Activated CD4-positive, CD25-positive, alpha-beta regulatory T cell treated with anti-CD3 and anti-CD28 coated beads, Interleukin-2, amount 50 U/mL, for 16 hours (primary cell): ENCODE data around the gene AUP1.

Experiments
- DNase-seq: peaks from one replicate; pipeline ENCODE4 v3.0.0-alpha.2; 2020; ENCODE audit warnings: low read depth, low spot score

Gene AUP1

DNA sequence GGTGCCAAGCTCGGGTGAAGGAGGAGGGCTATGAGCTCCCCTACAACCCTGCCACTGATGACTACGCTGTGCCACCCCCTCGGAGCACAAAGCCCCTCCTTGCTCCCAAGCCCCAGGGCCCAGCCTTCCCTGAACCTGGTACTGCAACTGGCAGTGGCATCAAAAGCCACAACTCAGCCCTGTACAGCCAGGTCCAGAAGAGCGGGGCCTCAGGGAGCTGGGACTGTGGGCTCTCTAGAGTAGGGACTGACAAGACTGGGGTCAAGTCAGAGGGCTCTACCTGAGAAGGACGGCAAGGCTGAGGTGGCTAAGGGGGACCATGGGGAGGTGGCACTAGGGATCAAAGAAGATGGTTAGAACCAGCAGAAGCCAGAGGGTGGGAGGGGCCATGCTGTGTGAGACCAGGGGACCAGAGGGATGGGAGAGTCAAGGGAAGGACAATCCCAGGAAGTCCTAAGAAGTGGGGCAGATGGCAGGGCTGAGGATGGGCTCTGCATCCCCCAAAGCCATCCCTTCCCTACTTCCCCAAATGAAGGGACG is 27.4 kb upstream of the AUP1 start:
- no peak for DNase-seq

DNA sequence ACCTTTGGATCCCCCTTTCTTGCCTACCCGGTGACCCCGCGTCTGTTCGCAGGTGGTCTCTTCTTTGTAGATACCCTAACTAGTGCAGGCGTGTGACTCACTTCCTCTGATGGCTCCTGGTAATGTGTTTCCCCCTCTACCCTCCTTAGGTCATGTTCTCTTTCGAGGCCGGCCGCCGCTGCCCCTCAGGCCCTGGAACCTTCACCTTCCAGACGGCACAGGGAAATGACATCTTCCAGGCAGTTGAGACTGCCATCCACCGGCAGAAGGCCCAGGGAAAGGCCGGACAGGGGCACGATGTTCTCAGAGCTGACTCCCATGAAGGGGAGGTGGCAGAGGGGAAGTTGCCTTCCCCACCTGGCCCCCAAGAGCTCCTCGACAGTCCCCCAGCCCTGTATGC is 26.7 kb upstream of the AUP1 start:
- no peak for DNase-seq

DNA sequence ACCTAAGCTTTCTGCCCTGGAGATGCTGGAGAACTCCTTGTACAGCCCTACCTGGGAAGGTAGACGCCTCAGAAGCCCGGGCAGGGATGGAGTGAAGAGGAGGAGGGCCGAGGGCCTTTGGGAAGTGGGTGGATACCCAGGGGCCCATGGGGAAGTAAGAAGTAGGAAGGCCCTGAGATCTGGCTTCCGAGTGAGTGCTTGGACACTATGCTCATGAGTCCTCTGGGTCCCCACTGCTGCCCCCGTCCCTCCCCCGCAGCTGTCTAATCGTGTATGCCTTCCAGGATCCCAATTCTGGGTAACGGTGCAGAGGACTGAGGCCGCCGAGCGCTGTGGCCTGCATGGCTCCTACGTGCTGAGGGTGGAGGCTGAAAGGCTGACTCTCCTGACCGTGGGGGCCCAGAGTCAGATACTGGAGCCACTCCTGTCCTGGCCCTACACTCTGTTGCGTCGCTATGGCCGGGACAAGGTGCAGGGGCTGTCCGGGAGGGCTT is 26.2 kb upstream of the AUP1 start:
- no peak for DNase-seq

DNA sequence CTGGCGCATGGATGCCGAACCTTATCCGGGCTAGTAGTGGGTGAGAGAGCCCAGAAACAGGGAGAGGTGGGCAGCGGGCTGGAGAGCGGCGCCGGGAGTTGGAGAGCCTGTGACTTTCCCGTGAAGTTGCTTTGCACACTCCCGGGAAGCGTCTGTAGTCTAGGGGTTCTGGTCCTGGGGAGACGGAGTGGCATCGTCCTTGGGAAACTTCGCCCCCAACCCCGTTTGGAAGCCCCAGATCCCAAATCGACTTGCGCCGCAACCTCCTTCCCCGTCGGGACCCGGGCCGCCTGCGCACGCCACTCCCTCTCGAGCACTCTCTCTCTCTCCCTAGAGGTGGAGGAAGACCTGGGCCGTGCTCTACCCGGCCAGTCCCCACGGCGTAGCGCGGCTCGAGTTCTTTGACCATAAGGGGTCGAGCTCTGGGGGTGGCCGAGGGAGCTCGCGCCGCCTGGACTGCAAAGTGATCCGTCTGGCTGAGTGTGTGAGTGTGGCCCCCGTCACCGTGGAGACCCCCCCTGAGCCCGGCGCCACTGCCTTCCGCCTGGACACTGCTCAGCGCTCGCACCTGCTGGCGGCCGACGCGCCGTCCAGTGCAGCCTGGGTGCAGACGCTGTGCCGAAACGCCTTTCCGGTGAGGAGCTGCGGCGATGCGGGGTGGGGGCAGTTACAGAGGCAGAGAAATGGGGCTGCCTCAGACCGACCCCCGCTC is 25.5 kb upstream of the AUP1 start:
- DNase-seq, result no peak

DNA sequence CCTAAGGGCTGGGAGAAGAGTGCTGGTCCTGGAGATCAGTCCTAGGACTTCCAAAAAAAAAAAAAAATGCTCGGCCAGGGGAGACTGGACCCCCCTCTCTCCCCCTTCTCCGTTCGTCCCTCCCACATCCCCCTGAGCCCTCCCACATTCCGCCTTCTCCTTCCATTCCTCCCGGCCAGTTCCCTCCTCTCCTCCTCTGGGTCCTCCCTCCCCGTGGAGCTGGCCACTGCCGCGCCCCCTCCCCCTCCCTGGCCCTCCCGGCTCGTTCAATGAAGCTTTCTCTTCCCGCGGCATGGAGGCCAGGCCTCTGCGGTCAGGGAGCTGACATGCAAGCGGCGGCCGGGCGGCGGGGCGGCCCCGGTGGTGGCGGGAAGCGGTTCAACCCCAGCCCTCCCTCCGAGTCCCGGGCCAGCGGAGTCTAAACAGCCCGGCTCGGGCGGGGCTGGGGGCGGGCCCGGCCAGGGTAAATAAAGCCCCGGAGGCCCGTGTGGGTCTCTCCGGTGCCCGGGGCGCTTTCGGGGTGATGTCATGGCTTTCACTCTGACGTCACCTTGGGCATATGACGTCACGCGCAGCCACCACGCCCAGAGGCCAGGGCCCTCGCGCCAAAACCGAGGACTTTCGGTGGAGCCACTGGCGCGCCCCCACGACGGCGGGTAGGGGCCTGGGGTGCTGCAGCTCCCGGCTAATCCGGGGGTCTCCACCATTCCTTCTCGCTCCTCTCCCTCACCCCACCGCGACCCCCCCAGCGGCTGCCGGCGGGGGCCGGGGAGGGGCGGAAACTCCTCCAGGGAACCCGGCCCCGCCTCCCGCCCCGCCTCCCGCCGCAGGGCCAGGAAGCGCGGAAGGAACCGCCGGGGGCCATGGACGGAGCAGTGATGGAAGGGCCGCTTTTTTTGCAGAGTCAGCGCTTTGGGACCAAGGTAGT is 24.6 kb upstream of the AUP1 start, which contains the start of the genes DOK1 and LOXL3:
TSS of gene DOK1 (plus strand) at position 829 of the 928 bp plus-strand sequence. CDS start at position 864, 35 bp downstream.
TSS of gene LOXL3 (minus strand) at position 51 of the 928 bp plus-strand sequence. CDS start 1,308 bp downstream, outside the sequence.
- peak; percentile 68 for DNase-seq

DNA sequence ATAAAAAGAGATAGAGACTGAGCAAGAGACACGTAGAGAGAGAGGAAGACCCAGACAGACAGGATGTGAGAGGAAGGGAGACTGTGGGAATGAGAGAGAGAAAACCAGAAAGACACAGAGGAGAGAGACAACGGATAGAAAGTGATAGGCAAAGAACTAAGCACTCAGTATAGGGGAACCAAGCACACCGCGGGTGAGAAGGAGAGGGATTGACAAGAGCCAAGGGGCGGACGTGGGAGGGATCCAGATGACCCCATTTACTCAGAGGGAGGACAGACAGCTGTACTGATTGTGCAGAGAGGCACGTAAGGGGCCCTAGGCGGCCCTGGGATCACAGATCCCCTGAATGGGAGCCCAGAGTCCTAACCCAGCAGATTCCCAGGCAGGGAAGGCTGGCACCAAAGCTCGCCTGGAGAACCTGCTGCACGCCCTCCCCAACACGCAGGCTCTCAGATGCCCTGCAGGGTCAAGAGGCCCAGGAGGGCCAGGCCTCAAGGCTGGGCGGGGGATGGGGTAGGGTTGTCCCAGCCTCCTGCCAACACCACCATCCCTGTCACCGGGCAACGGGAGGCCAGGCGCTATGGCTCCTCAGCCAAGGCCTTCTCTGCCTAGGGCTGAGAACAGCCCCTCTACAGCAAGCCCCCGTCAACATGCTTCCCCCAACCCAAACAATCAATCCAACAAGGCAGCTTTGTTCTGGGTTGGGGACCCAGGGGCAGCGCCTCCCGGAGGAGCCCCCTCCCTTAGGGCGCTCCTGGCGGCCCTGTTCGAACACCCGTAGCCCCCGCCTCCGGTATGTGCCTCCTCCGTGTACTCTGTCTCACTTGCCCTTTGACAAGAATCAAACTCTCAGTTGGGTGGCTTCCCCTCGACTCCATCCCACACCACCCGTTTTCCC is 23.7 kb upstream of the AUP1 start:
- DNase-seq, result no peak

DNA sequence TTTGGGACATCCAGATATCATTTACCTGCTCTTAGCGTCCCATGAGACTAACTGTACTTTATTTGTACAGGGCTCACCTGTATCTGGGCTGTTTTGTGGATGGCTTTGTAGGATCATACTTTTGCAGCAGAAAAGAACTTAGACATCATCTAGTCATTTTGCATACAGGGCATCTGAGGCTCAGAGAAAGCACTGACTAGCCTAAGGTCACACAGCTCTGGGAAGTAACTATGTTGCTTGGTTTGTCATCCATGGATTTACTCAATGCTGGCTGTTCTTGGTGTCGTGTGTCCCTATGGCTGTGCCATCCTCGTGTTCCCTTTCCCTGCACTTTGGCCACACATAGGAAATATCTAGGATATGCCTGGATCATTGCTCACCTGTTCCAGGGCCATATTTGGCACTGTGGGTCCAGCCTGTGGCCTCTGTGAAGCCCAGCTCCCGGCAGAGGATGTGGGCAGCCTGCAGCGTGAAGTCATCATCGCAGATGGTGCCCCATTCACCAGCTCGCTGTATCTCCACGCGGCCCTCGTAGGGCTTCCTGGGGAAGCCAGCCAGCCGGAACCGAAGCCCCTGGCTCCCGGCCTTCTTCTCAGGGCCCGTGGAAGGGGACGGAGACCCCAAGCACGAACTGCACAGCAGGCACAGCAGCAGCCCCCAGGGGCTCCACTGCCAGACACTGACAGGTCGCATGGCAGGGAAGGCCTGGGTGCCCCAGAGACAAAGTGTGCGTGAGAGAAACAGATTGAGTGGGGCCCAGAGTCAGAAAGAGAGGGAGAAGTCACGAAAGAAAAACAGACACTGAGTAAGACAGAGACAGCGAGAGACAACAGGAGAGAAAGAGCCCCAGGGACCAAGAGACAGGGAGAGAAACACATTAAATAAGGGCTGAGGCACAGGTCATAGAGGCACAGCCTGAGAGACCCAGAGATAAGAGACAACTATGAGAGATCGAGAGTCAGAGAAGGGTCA is 22.7 kb upstream of the AUP1 start:
- no peak for DNase-seq

DNA sequence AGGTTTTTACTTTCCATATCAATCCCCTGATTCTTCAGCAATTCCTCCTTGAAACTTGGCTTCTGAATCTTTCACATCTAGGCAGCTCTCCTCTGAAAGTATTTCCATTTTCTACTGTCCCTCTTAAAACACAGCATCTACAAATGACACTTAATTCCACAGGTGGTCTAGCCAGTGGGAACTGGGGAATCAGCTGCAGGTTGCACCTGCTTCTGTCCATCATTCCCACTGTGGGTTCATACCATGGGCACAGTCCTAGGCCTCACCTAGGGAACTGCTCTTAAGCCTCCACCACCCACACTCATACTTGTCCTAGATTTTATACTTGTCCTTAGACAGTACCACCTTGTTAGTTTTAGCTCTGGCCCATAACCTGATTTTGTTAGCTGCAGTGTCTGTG is 22.0 kb upstream of the AUP1 start:
- no peak for DNase-seq

DNA sequence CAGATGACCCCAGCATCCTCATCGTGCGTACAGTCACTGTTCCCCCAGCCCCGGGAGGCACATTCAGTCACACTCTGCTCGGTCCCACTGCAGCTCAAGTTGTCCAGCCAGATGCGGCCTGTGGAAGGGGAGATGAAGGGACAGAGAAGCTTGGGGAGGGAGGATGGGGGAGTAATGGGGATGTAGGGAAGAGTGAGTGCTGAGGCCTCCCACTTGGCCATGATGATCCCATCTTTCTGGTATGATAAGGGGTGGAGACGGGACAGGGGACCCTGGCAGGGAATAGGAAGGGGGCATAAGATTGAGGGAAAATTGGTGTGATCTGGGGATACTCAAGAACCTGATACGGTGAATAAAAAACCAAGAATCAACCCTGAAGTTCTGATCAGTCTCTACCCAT is 20.7 kb upstream of the AUP1 start:
- DNase-seq, result no peak

DNA sequence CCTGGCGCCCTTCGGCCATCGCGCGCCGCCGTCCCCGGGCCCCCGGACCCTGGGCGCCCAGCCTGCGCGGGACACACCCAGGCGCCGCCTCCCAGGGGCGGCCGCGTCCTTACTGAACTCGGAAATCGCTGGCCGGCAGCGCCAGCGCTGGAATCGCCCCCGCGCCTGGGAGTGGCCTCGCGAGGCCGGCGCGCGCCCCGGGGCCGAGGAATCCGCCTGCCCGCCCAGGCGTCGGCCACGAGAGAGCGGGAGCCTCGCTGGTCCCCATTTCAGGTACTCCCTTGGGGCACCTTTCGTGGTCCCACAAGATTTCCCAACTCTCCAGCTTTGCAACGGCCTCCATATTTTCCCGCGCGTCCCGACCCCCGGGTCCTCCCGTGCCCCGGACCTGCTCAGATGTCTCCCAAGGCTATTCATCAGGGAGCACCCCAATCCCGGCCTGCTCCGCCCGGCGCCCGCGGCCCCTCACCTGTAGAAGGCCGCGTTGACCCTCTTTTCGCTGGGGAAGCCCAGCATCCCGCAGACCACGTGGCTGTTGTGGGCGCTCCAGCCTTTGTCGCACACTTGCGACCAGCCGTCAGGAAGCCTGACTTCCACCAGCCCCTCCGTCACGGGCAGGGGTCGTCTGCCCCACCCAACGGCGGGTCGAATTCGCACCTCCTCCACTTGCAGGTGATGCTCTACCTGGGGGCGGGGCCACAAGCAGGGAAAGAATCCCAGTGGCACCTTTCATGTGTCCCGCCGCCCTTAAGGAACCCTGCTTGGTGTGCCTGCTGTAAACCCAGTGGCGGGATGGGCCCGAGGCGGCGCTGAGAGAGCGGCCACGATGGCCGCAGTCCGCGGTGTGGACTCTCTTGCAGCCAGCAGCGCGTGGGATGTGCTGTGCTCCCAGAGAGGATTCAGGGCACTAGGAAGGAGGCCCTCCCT is 19.7 kb upstream of the AUP1 start:
- DNase-seq, result no peak

DNA sequence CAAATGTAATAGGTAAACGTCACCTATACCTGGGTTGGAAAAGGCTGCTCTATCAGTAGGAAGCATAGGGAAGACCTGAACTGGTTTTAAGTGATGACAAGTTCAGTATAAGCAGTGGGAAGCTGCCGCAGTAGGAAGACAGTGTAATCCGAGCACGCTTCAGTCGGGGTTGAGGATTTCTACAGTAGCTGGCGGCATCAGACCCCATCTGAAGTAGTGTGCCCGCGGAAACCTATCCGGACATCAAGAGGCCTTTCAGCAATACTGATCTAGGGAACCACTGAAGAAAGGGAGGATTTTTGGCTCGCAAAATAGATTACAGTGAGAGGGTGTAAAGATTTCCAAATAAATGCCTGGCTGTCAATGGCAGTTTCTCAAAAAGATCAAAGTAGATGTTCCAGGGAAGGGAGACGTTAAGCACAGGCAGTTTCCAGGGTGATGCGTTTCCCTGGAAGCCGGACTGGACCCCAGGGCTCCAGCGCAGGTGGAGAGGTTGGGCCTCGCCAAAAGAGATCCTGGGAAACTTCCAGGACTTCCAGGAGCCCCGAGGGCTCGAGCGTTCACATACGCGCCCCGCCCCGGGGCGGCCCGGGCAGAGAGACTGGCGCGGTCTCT is 18.9 kb upstream of the AUP1 start:
- no peak for DNase-seq

DNA sequence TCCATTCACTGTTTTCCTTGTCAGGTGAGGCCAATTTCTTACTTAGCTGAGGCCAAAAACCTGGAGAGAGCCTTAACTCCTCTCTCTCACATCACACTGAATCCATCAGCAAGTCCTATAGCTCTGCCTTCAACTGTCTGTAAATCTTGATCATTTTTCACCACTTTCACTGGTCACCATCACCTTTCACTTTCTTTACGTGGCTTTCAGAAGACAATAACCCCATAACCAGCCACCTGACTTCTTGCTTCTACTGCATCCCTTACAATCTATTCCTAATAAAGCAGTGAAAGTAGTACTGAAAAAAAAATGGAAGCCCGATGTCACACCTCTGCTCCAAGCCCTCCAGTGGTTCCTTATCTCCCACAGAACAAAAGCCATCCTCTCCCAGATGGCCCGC is 16.5 kb upstream of the AUP1 start:
- DNase-seq, result no peak

DNA sequence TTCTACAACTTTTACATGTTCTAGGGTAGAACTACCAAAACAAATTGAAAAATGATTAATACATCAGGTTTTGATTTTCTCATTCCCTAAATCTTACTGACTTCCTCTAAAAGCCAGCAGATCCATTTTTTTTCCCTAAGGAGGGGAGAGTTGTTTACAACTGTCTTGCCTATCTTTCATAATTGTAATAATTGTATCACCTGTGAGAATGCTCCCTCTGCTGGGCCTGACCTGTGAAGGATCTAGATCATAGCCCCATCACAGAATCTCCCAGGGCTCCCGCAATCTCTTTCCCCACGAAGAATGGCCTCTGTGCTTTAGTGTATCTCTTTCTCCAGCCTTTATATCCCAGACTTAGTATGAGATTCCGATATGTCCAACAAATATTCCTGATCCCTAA is 15.1 kb upstream of the AUP1 start:
- no peak for DNase-seq

DNA sequence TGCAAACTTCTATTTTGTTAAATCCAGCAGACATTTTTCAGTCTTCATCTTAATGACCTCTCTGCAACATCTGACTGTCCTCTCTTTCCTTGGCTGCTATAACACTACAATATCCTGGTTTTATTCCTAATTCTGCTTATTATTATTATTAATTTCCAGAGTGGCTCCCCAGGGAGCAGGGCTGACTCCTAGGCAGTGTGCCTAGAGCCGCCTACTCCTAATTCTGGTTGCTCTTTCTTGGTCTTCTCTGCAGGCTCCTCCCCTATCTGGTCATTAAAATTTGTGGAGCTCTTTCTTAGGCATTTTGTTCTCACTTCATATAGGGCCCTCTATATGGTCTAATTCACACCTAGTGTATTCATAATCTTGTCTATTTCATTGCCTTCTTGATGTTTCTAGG is 13.5 kb upstream of the AUP1 start:
- no peak for DNase-seq

DNA sequence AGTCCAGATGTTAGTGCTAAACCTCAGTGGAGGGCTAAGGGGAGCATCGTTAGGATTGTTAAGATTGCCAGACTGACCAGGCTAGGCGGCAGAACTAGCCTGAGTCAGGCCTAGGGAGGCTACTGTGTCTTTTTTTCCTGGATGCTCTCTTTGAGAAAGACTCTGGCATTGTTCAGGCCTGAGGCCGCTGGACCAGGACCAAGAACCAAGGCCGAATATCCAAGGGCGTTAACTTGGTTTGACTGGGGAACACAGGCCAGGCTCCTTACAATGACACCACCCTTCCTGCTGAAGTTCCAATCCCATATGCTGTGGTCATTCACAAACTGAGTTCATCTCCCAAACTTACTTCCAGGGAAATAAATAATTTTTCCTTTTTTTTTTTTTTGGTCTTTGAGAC is 10.8 kb upstream of the AUP1 start:
- DNase-seq, result no peak

DNA sequence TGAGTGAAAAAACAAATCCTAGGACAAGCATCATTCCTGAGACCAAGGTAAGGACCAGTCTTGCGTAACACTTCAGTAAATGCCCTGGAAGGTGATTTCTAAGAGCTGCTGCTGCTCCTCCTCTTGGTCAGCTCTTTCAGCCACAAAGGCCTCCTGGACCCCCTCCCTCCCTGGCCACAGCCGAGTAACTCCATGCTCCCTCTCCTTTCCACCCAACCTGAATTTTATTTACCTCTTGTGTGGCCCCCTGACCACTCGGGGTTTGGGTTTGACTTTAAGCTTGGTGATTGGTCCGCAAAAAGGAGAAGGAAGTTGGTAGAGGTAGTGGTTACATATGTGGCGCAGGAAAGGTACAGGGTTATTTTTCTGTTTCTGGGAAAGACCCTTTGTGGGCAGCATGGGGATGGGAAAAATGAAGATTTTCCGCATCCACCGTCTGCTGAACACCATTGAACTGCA is 9.4 kb upstream of the AUP1 start:
- DNase-seq, result no peak

DNA sequence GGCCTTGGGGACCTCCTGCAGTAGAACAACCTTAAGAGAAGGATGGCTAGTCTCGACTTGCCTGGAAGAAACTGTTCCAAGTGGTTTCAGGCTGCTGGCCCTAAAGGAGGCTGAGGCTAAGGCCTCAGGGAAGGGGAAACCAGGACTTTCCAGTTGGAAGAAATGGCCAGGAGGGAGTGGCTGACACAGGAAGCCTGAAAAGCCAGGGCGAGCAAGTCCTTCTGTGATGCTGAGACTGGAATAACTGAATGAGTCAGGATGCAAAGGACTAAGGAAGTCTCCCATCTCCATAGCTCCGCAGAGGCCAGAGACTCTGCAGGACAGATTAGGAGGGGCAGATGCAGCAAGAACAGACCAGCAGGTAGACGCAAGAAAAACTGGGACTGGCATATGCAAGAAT is 7.6 kb upstream of the AUP1 start:
- no peak for DNase-seq

DNA sequence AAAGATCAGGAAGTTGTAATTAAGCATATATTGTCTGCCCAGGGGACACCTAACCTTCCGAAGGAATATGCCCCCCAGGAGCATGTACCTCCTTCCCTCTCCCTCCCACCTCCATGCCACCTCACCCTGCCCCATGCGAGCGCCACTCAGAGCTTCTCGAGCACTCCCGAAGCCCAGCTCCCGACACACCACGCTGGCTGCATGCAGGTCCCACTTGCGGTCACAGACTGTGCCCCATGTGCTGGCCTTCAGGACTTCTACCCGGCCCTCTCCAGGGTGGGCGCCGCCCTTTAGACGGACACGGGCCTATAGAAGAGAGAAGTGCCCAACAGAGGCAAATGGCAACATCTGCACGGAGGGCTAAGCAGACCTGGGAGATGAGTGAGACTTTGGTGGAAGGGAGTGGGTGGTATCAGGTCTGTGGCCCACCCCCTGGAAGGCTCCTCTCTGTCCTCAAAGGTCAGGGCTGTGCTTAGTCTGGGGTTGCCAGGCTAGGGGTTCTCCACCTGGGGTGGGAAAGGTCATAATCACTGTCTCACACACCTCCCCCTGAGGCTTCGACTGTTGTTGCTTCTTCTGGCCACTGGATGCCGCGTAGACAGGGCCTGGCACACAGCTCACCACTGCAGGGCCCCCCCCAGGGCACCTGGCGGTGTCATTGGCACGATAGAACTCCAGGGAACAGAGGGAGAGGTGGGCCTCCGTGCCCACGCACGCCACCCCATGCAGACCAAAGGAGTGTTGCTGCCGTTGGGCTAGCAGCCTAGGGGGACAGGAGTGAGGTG is 6.9 kb upstream of the AUP1 start:
- no peak for DNase-seq
